ENCODE data around the gene ADCY4. TPM values are rescaled to one million over a fixed set of nuclear protein-coding genes. Genes with fewer than 3 reads are reported as not detected.

Gene ADCY4
- total RNA-seq, 1 experiment from 2014 or later: 2.9 TPM

DNA sequence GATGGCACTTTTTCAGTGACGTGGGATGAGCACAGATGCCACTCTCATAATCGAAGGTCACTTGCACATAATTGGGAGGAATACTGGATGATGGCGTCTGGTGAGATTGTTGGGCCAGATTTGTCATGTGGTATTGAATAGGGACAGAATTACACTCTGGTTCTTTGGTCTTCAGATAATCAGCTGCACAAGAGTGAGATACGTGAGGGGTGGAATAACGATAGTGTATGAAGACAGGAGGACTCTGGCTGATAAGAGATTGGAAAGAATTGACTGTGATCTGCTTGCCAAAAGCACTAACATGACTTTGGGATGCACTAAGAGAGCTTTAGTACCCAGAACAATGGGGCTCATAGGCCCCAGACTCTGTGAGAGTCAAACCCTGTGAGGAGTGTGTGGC, 56.4 kb downstream of the ADCY4 start:
- no peak for DNase-seq (ENCODE audit: low spot score)

GRCh38 chr14:24277606-24278321, 57.1 kb downstream of the ADCY4 start:
- DNase-seq (ENCODE audit: low spot score): no peak

DNA sequence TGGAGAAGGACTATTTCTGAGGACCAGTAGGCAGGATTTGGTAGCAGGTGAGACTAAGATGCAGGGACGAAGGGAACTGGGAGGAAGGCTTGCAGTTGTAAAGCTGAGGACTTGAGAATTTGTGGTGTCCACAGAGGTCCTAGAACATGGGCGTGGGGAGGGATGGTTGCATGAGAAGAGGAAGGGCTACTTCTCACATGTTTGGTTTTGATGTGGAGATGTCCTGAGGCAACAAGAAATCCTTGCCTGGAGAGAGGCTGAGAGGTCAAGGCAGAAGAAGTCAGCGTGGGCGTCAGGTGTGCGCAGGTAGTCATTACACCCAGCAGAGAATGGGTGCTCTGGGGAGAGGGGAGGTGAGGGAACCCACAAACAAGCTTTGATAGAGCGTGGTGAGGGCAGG, 57.8 kb downstream of the ADCY4 start:
- DNase-seq (ENCODE audit: low spot score): no peak

GRCh38 chr14:24274101-24274543, 60.7 kb downstream of the ADCY4 start:
- DNase-seq (ENCODE audit: low spot score): no peak

DNA sequence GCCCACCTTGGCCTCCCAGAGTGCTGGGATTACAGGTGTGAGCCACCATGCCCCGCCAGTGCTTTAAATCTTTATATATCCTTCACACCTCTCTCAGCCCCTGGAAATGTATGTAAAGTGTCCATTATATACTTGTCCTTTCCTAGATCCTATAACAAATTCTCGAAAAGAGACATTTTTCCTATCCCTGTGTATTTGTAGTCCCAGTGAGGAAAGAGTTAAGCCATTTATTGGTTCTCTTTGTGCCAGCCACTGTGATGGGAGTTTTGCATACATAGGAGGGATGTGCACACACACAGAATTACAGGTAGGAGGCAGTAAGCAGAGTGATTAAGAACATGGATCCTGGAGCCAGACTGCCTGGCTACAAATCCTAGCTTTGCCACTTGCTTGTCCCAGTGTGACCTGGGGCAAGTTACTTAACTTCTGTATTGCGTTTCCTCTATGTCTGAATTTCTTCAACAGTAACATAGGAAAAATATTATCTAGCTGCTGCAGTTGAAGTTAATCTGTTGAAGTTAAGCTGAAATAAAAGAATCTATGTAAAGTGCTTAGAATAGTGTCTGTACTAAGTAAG, 61.4 kb downstream of the ADCY4 start:
- no peak for DNase-seq (ENCODE audit: low spot score)

- DNase-seq (ENCODE audit: low spot score): no peak
Measured at GRCh38 chr14:24272467-24272866, 62.4 kb downstream of the ADCY4 start.

DNA sequence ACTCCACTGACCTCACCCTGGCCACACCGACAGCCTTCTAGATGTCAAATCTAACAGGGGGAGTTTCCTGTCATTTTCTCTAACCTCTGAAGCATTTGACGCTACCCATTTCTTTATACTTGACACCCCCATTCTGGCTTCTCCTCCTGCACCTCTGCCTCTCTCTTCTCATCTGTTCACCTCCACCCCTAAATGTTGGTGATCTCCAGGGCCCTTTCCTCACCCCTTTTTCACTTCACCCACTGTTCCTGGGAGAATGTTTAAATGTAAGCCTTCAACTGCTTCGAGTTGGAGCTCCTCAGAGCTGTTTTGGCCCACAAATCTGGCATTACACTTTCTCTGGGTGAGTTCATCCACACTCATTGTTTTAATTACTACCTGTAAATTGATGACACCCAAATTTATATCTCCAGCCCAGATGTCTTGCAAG, 63.0 kb downstream of the ADCY4 start:
- no peak for DNase-seq (ENCODE audit: low spot score)

- peak; percentile 82 for DNase-seq (ENCODE audit: low spot score)
Measured at GRCh38 chr14:24271134-24271833, 63.6 kb downstream of the ADCY4 start, which contains the start of gene RABGGTA. TSS of gene RABGGTA (minus strand) at chr14:24271597. CDS start at chr14:24271115, 482 bp downstream.

DNA sequence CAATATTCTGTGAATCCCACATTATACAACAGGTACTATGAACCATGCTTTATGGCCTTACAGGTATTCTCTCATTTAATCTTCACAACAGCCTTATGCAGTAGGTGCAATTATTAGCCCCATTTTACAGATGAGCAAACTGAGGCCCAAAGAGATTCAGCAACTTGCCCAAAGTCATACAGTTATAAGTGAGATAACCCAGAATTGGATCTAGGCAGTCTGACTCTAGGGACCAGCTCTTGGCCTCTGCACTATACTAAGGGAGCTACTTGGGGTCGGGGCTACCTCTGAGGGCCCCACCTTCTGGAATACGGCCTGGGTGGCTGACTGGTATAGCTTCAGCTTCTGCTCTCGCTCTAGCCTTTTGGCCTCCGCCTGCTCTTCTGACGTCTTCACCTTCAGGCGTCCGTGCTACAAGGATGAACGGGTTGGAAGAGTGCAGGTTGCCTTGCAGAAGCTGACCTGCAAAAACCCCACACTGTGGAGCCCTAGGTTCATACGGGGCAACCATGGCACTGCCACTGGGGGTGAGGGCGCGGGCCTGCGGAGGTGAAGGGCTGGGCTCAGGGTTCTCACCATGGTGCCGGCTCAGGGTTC, 64.2 kb downstream of the ADCY4 start:
- DNase-seq (ENCODE audit: low spot score): no peak

- DNase-seq (ENCODE audit: low spot score): no peak
Measured at GRCh38 chr14:24269910-24270536, 64.8 kb downstream of the ADCY4 start.

DNA sequence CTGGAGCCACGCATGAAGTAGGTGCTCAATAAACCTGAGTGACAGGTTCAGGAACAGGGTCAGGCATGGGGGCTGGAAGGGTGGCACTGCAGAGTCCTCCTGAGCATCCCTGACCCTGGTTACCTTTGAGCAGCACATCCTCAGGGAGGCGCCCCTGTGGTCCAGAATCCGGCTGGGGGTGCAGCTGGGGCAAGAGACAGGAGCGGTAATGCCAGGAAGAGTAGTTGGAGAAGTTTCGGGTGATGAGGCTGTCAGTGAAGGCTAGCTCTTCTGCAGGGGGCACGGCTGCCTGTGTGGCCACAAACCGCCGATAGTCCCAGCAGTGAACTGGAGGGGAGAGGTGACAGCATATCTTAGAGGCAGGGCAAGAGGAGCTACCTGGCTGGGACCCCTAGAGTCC, 65.5 kb downstream of the ADCY4 start:
- DNase-seq (ENCODE audit: low spot score): no peak

Small RNA genes lying within 50 kb of the gene (small RNA-seq; reads per million reads assigned to genes)
- not detected for gene RF00026

Other genes with a start within 250 kb of the ADCY4 start
- 30.5 and 36.1 TPM in 2 replicates for gene PCK2, start 240.8 kb downstream of the ADCY4 start, total RNA-seq (2014; rRNA removed; shearing (Covaris generic))
- gene DCAF11, start 220.3 kb downstream of the ADCY4 start, total RNA-seq (2014; rRNA removed; shearing (Covaris generic)): 75.8 and 81.2 TPM in 2 replicates
- 4.5 and 6.5 TPM in 2 replicates for gene NRL, start 220.1 kb downstream of the ADCY4 start, total RNA-seq (2014; rRNA removed; shearing (Covaris generic))
- gene FITM1, start 204.4 kb downstream of the ADCY4 start, total RNA-seq (2014; rRNA removed; shearing (Covaris generic)): 0.13 and 0.74 TPM in 2 replicates
- 164 and 172 TPM in 2 replicates for gene PSME1, start 198.9 kb downstream of the ADCY4 start, total RNA-seq (2014; rRNA removed; shearing (Covaris generic))
- gene EMC9, start 193.5 kb downstream of the ADCY4 start, total RNA-seq (2014; rRNA removed; shearing (Covaris generic)): 52.4 and 63.9 TPM in 2 replicates
- 175 and 210 TPM in 2 replicates for gene PSME2, start 188.5 kb downstream of the ADCY4 start, total RNA-seq (2014; rRNA removed; shearing (Covaris generic))
- gene RNF31, start 187.6 kb downstream of the ADCY4 start, total RNA-seq (2014; rRNA removed; shearing (Covaris generic)): 62.3 and 67.8 TPM in 2 replicates
- 49.6 and 69.8 TPM in 2 replicates for gene IRF9, start 173.8 kb downstream of the ADCY4 start, total RNA-seq (2014; rRNA removed; shearing (Covaris generic))
- gene REC8, start 163.0 kb downstream of the ADCY4 start, total RNA-seq (2014; rRNA removed; shearing (Covaris generic)): 3.4 and 14.0 TPM in 2 replicates
- gene IPO4, start 146.3 kb downstream of the ADCY4 start, total RNA-seq (2014; rRNA removed; shearing (Covaris generic)): 110 and 182 TPM in 2 replicates
- gene TM9SF1, start 139.6 kb downstream of the ADCY4 start, total RNA-seq (2014; rRNA removed; shearing (Covaris generic)): 41.4 and 44.4 TPM in 2 replicates
- not detected in 2 replicates for gene TSSK4, start 129.4 kb downstream of the ADCY4 start, total RNA-seq (2014; rRNA removed; shearing (Covaris generic))
- 18.8 and 26.4 TPM in 2 replicates for gene CHMP4A, start 121.6 kb downstream of the ADCY4 start, total RNA-seq (2014; rRNA removed; shearing (Covaris generic))
- gene MDP1, start 119.0 kb downstream of the ADCY4 start, total RNA-seq (2014; rRNA removed; shearing (Covaris generic)): 9.8 and 16.3 TPM in 2 replicates
- 104 and 143 TPM in 2 replicates for gene NEDD8, start 102.7 kb downstream of the ADCY4 start, total RNA-seq (2014; rRNA removed; shearing (Covaris generic))
- 37.3 and 40.6 TPM in 2 replicates for gene GMPR2, start 102.1 kb downstream of the ADCY4 start, total RNA-seq (2014; rRNA removed; shearing (Covaris generic))
- 29.1 and 35.9 TPM in 2 replicates for gene TINF2, start 92.4 kb downstream of the ADCY4 start, total RNA-seq (2014; rRNA removed; shearing (Covaris generic))
- gene TGM1, start 71.9 kb downstream of the ADCY4 start, total RNA-seq (2014; rRNA removed; shearing (Covaris generic)): 2.2 and 2.8 TPM in 2 replicates
- gene RABGGTA, start 63.5 kb downstream of the ADCY4 start, total RNA-seq (2014; rRNA removed; shearing (Covaris generic)): 32.1 and 34.4 TPM in 2 replicates
- 19.7 and 20.1 TPM in 2 replicates for gene DHRS1, start 35.3 kb downstream of the ADCY4 start, total RNA-seq (2014; rRNA removed; shearing (Covaris generic))
- gene NOP9, start 35.2 kb downstream of the ADCY4 start, total RNA-seq (2014; rRNA removed; shearing (Covaris generic)): 26.8 and 27.7 TPM in 2 replicates
- gene CIDEB, start 27.1 kb downstream of the ADCY4 start, total RNA-seq (2014; rRNA removed; shearing (Covaris generic)): 0.31 and 2.3 TPM in 2 replicates
- 13.3 and 16.5 TPM in 2 replicates for gene LTB4R2, start 24.9 kb downstream of the ADCY4 start, total RNA-seq (2014; rRNA removed; shearing (Covaris generic))
- 9.8 and 10.6 TPM in 2 replicates for gene LTB4R, start 23.6 kb downstream of the ADCY4 start, total RNA-seq (2014; rRNA removed; shearing (Covaris generic))
- 20.7 and 24.9 TPM in 2 replicates for gene RIPK3, start 4.9 kb upstream of the ADCY4 start, total RNA-seq (2014; rRNA removed; shearing (Covaris generic))
- 2.9 and 4.3 TPM in 2 replicates for gene NFATC4, start 33.1 kb upstream of the ADCY4 start, total RNA-seq (2014; rRNA removed; shearing (Covaris generic))
- 21.3 and 25.1 TPM in 2 replicates for gene NYNRIN, start 63.9 kb upstream of the ADCY4 start, total RNA-seq (2014; rRNA removed; shearing (Covaris generic))
- 0.70 and 2.5 TPM in 2 replicates for gene CBLN3, start 94.6 kb upstream of the ADCY4 start, total RNA-seq (2014; rRNA removed; shearing (Covaris generic))
- gene KHNYN, start 94.9 kb upstream of the ADCY4 start, total RNA-seq (2014; rRNA removed; shearing (Covaris generic)): 60.6 and 72.2 TPM in 2 replicates
- 25.5 and 32.6 TPM in 2 replicates for gene SDR39U1, start 107.7 kb upstream of the ADCY4 start, total RNA-seq (2014; rRNA removed; shearing (Covaris generic))
- gene CMA1, start 173.2 kb upstream of the ADCY4 start, total RNA-seq (2014; rRNA removed; shearing (Covaris generic)): not detected in 2 replicates
- gene CTSG, start 241.2 kb upstream of the ADCY4 start, total RNA-seq (2014; rRNA removed; shearing (Covaris generic)): not detected in 2 replicates